Measurements from ENCODE around the gene FHAD1. TPM values are rescaled to one million over a fixed set of nuclear protein-coding genes. Genes with fewer than 3 reads are reported as not detected.

The FHAD1 gene
- total RNA-seq, 1 experiment from 2014 or later, result 3.5 TPM

DNA sequence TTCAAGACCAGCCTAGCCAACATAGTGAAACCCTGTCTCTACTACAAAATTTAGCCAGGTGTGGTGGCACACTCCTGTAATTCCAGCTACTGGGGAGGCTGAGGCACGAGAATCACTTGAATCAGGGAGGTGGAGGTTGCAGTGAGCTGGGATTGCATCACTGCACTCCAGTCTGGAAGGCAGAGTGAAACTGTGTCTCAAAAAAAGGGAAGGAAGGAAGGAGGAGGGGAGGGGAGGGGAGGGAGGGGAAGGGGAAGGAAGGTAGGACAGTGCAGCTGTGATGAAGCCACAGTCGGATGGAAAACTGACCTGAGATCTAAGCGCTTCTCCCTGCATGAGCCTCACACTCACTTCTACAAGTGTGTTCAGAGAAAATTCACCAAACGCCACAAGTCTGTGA is 22.0 kb upstream of the FHAD1 start:
- DNase-seq (ENCODE audit: low read depth, low spot score), result no peak
- Histone ChIP-seq H3K36me3 (ENCODE audit: control insufficient read depth in 1 of 2, insufficient read depth in 2 of 2, low read length in 2 of 2) (peaks cover 0 to 8% of the 10 kb centered on the region in 2 experiments; a peak in 1 of 4 replicates), H3K79me2 (ENCODE audit: insufficient read depth, low read length) (no peaks in the 10 kb centered on the region), H3K4me2 (ENCODE audit: low read length) (no peak overlapping the region), H3K9me2 (ENCODE audit: insufficient read depth) (no peaks in the 10 kb centered on the region), H2AFZ (ENCODE audit: low read depth, low read length, poor library complexity, severe bottlenecking) (no peak overlapping the region), H4K20me1 (ENCODE audit: insufficient read depth) (no peaks in the 10 kb centered on the region), H3K27ac (ENCODE audit: low read depth, low read length) (no peak overlapping the region), H3K9me3 (ENCODE audit: control insufficient read depth in 1 of 2, insufficient read depth in 1 of 2, low read depth in 1 of 2, low read length in 2 of 2) (no peaks in the 10 kb centered on the region), H3K4me1 (ENCODE audit: control insufficient read depth in 1 of 2, insufficient read depth in 2 of 2, low read length in 2 of 2) (peaks cover 0 to 26% of the 10 kb centered on the region in 2 experiments; a peak in 2 of 4 replicates), H3K27me3 (ENCODE audit: insufficient read depth, low read length) (no peaks in the 10 kb centered on the region), H3K9ac (ENCODE audit: low read length) (no peak overlapping the region), H3K4me3 (replicated peaks in 1 of 2; ENCODE audit: low read depth in 1 of 2, low read length in 2 of 2) (no peak overlapping the region)
- intact Hi-C loops (cut with micrococcal nuclease), result no loop called here
- no TSS peak for BruUV-seq (replicated peaks)
- RAD21 ChIA-PET (ENCODE audit: low non-redundant PET in 1 of 2, low total read pairs in 2 of 2, uncharacterized antibody in 2 of 2, unreplicated experiment in 2 of 2), result no interaction called here
- no peak for ATAC-seq
- CTCF ChIA-PET, result no interaction called here
- POLR2A ChIA-PET, result no interaction called here
- TF ChIP-seq TCF7L2 (IDR thresholded peaks at IDR 0.05; ENCODE audit: borderline replicate concordance, extremely low read depth, insufficient read depth, insufficient read length) (no peak), EZH2 (IDR thresholded peaks at IDR 0.05) (no peak), JUND (IDR thresholded peaks at IDR 0.05) (no peak), CEBPB (IDR thresholded peaks at IDR 0.05; ENCODE audit: low read depth) (no peak), SRF (IDR thresholded peaks at IDR 0.05; ENCODE audit: low read depth) (no peak), RAD21 (IDR thresholded peaks at IDR 0.05; ENCODE audit: low read depth) (no peak), ZFX (IDR thresholded peaks at IDR 0.05) (no peak), FOSL1 (IDR thresholded peaks at IDR 0.05; ENCODE audit: low read depth) (no peak), CTCF (IDR thresholded peaks at IDR 0.05 in 2 of 3, conservative IDR thresholded peaks at IDR 0.05 in 1 of 3; ENCODE audit: borderline replicate concordance in 1 of 3, insufficient read depth in 1 of 3, low read depth in 2 of 3, low read length in 2 of 3) (no peak), ATF3 (IDR thresholded peaks at IDR 0.05) (no peak), POLR2A (IDR thresholded peaks at IDR 0.05; ENCODE audit: borderline replicate concordance, extremely low read depth, insufficient read depth, insufficient read length) (no peak)
- TF ChIP-seq, protein P1, sequence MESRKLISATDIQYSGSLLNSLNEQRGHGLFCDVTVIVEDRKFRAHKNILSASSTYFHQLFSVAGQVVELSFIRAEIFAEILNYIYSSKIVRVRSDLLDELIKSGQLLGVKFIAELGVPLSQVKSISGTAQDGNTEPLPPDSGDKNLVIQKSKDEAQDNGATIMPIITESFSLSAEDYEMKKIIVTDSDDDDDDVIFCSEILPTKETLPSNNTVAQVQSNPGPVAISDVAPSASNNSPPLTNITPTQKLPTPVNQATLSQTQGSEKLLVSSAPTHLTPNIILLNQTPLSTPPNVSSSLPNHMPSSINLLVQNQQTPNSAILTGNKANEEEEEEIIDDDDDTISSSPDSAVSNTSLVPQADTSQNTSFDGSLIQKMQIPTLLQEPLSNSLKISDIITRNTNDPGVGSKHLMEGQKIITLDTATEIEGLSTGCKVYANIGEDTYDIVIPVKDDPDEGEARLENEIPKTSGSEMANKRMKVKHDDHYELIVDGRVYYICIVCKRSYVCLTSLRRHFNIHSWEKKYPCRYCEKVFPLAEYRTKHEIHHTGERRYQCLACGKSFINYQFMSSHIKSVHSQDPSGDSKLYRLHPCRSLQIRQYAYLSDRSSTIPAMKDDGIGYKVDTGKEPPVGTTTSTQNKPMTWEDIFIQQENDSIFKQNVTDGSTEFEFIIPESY (IDR thresholded peaks at IDR 0.05; ENCODE audit: extremely low read depth, insufficient replicate concordance, low read length), result no peak

Measured in HCT116 (cell line).